ENCODE measurements around the gene CSNK1D.

CSNK1D gene

DNA sequence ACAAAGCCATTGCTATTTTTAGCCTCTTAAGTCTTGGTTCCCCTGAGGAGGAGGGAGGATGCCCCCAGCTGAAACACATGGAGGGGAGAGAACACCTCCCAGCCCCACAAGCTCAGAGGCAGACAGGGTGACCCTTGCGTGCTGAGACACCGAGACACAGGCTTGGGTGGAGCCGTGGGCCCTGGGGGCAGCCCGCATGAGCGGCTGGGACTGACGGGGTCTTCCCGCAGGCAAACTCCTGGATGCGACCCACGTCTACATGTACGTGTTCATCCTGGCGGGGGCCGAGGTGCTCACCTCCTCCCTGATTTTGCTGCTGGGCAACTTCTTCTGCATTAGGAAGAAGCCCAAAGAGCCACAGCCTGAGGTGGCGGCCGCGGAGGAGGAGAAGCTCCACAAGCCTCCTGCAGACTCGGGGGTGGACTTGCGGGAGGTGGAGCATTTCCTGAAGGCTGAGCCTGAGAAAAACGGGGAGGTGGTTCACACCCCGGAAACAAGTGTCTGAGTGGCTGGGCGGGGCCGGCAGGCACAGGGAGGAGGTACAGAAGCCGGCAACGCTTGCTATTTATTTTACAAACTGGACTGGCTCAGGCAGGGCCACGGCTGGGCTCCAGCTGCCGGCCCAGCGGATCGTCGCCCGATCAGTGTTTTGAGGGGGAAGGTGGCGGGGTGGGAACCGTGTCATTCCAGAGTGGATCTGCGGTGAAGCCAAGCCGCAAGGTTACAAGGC, 34.9 kb downstream of the CSNK1D start:
- peak; percentile 76 for DNase-seq (ENCODE audit: low read depth, low spot score)
- H3K4me3 ChIP-seq (ENCODE audit: low read depth, low read length), result no peak overlapping the region
- in situ Hi-C loops (cut with HindIII; ENCODE audit: low sequenced_read_pairs), result no loop called here
- TF ChIP-seq, protein P1, sequence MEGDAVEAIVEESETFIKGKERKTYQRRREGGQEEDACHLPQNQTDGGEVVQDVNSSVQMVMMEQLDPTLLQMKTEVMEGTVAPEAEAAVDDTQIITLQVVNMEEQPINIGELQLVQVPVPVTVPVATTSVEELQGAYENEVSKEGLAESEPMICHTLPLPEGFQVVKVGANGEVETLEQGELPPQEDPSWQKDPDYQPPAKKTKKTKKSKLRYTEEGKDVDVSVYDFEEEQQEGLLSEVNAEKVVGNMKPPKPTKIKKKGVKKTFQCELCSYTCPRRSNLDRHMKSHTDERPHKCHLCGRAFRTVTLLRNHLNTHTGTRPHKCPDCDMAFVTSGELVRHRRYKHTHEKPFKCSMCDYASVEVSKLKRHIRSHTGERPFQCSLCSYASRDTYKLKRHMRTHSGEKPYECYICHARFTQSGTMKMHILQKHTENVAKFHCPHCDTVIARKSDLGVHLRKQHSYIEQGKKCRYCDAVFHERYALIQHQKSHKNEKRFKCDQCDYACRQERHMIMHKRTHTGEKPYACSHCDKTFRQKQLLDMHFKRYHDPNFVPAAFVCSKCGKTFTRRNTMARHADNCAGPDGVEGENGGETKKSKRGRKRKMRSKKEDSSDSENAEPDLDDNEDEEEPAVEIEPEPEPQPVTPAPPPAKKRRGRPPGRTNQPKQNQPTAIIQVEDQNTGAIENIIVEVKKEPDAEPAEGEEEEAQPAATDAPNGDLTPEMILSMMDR (IDR thresholded peaks at IDR 0.05; ENCODE audit: low read depth, low read length), result no peak

DNA sequence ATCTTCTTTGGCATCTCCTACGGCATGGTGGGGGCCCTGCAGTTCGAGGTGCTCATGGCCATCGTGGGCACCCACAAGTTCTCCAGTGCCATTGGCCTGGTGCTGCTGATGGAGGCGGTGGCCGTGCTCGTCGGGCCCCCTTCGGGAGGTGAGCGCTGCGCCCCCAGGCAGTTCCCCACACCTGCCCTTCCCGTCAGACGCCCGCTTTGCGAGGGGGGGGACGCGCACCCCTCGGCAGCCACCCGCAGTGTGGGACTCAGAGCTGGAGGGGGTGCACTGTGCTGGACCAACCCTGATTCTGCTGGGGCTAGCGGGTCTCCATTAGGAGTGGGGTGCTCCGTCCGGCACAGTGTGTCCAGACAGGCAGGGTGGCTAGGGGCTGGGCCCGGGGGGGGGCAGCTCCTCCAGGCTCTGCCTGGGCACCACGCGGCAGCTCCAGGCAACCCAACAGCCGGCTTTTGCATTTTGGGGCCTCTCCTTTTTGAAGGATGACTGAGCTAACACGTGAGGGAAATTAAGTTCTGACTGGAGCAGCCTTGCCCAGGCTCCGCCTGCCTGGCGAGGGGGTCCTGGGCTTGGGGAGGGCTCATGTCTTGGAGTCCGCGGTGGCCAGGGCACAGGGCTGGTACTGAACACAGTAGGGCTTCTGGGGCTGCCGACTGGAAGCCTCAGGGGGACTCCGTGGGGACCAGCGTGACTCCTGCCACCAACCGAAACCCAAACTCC, 35.6 kb downstream of the CSNK1D start:
- DNase-seq (ENCODE audit: low read depth, low spot score), result no peak
- TF ChIP-seq, protein P1 (IDR thresholded peaks at IDR 0.05; ENCODE audit: low read depth, low read length), result no peak
- no peak overlapping the region for H3K4me3 ChIP-seq (ENCODE audit: low read depth, low read length)
- in situ Hi-C loops (cut with HindIII; ENCODE audit: low sequenced_read_pairs), result no loop called here

DNA sequence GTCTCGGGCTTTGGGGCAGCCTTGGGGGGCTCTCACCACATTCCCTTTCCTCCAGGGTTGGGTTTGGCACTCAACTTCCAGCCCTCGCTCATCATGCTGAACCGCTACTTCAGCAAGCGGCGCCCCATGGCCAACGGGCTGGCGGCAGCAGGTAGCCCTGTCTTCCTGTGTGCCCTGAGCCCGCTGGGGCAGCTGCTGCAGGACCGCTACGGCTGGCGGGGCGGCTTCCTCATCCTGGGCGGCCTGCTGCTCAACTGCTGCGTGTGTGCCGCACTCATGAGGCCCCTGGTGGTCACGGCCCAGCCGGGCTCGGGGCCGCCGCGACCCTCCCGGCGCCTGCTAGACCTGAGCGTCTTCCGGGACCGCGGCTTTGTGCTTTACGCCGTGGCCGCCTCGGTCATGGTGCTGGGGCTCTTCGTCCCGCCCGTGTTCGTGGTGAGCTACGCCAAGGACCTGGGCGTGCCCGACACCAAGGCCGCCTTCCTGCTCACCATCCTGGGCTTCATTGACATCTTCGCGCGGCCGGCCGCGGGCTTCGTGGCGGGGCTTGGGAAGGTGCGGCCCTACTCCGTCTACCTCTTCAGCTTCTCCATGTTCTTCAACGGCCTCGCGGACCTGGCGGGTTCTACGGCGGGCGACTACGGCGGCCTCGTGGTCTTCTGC, 36.3 kb downstream of the CSNK1D start:
- H3K4me3 ChIP-seq (ENCODE audit: low read depth, low read length), result no peak overlapping the region
- in situ Hi-C loops (cut with HindIII; ENCODE audit: low sequenced_read_pairs), result no loop called here
- no peak for DNase-seq (ENCODE audit: low read depth, low spot score)
- TF ChIP-seq, protein P1 (IDR thresholded peaks at IDR 0.05; ENCODE audit: low read depth, low read length), result no peak

DNA sequence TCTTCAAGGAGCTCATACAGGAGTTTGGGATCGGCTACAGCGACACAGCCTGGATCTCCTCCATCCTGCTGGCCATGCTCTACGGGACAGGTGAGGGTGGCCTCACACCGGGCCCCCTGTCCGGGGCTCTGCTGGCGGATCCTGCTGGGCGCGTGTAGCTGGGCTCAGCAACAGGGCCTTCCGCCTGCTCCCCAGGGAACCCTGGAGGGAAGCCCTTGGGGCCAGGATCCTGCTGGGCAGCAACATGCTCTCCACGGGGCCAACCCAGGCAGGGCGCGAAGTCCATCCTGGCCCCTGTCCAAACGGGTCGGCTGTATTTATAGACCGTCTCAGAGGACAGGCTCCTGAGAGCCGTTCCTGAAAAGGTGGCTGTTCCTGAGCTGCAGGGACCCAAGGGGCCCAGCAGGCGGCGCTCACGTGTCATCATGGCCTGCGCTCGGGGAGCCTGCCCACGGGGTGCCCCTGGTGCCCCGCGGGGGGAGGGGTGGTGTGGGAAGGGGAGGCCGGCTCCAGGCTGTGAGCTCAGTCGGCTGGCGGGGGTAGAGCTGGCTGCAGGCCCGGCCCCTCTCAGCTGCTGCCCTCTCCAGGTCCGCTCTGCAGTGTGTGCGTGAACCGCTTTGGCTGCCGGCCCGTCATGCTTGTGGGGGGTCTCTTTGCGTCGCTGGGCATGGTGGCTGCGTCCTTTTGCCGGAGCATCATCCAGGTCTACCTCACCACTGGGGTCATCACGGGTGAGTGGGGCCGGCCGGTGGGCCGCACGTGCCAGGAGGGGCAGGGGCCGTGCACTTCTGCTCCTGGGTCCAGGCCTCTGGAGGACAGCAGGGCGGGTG, 37.1 kb downstream of the CSNK1D start:
- DNase-seq (ENCODE audit: low read depth, low spot score), result peak; percentile 63
- no peak overlapping the region for H3K4me3 ChIP-seq (ENCODE audit: low read depth, low read length)
- TF ChIP-seq, protein P1 (IDR thresholded peaks at IDR 0.05; ENCODE audit: low read depth, low read length), result peak; percentile 88
- in situ Hi-C loops (cut with HindIII; ENCODE audit: low sequenced_read_pairs), result no loop called here

DNA sequence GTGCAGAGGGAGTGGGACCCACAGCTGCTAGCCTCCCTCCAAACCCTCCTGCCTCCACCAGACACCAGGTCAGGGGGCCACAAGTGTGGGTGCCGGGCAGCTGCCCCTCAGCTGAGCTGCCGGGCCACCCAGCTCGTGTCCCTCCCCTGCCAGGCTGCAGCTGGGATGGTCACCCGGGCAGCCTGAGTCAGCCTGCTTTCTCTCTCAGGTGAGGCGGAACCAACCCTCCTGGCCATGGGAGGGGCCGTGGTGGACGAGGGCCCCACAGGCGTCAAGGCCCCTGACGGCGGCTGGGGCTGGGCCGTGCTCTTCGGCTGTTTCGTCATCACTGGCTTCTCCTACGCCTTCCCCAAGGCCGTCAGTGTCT, 37.7 kb downstream of the CSNK1D start:
- DNase-seq (ENCODE audit: low read depth, low spot score), result no peak
- TF ChIP-seq, protein P1 (IDR thresholded peaks at IDR 0.05; ENCODE audit: low read depth, low read length), result no peak
- in situ Hi-C loops (cut with HindIII; ENCODE audit: low sequenced_read_pairs), result no loop called here

More for the DNA sequence above, 37.7 kb downstream of the CSNK1D start:
- no peak overlapping the region for H3K4me3 ChIP-seq (ENCODE audit: low read depth, low read length)

Data from astrocyte of the spinal cord (primary cell).